GM20000 (cell line): ENCODE measurements around the gene LCA5.
"Not testable (repeated sequence)": the region's sequence is repeated elsewhere in the genome, so short reads cannot be mapped to it uniquely, and the experiment has no call there.

Source experiments
- DNase-seq: peaks from one replicate; pipeline ENCODE4 v3.0.0; 2012; ENCODE audit warnings: low spot score
- CTCF ChIP-seq: IDR thresholded peaks from 2 replicates; pipeline ENCODE4 v1.5.1; 2012; ENCODE audit warnings: mild to moderate bottlenecking, control low read depth; ENCODE audit errors: extremely low read depth, missing control alignments

The LCA5 gene

GRCh38 chr6:79536954-79537747 lies at the start of gene LCA5:
Gene LCA5, minus strand, starts transcription at chr6:79537430. Its CDS starts 18,536 bp downstream, at chr6:79518894.
- TF ChIP-seq CTCF, result no peak
- peak; percentile 86 for DNase-seq

- DNase-seq, result no peak
- TF ChIP-seq CTCF, result no peak
These were observed 49.3 kb upstream of the LCA5 start for GRCh38 chr6:79586548-79586947.

- DNase-seq, result no peak
- no peak for TF ChIP-seq CTCF
These were observed 47.1 kb upstream of the LCA5 start for GRCh38 chr6:79584332-79584731.

GRCh38 chr6:79577926-79578325 lies 40.7 kb upstream of the LCA5 start:
- not testable (repeated sequence) for DNase-seq

- no peak for DNase-seq
- TF ChIP-seq CTCF, result no peak
These were observed 37.5 kb upstream of the LCA5 start for GRCh38 chr6:79574630-79575225.

GRCh38 chr6:79574174-79574573 lies 36.9 kb upstream of the LCA5 start:
- TF ChIP-seq CTCF, result no peak
- DNase-seq, result no peak

GRCh38 chr6:79571030-79571367 lies 33.8 kb upstream of the LCA5 start:
- TF ChIP-seq CTCF, result no peak
- DNase-seq, result no peak
